HG02623 (cell line): ENCODE data around the gene NAT10.
A peak's percentile ranks its signal among the peaks of the same experiment; 100 is the strongest.
"Not testable (repeated sequence)": the region's sequence is repeated elsewhere in the genome, so short reads cannot be mapped to it uniquely, and the experiment has no call there.

Experiments used
- ATAC-seq: cut with Tn5 transposase; IDR thresholded peaks from one replicate; pipeline ENCODE4 v1.9.1; 2021; ENCODE audit warnings: moderate library complexity; ENCODE audit not compliant: unreplicated experiment

NAT10 gene

DNA sequence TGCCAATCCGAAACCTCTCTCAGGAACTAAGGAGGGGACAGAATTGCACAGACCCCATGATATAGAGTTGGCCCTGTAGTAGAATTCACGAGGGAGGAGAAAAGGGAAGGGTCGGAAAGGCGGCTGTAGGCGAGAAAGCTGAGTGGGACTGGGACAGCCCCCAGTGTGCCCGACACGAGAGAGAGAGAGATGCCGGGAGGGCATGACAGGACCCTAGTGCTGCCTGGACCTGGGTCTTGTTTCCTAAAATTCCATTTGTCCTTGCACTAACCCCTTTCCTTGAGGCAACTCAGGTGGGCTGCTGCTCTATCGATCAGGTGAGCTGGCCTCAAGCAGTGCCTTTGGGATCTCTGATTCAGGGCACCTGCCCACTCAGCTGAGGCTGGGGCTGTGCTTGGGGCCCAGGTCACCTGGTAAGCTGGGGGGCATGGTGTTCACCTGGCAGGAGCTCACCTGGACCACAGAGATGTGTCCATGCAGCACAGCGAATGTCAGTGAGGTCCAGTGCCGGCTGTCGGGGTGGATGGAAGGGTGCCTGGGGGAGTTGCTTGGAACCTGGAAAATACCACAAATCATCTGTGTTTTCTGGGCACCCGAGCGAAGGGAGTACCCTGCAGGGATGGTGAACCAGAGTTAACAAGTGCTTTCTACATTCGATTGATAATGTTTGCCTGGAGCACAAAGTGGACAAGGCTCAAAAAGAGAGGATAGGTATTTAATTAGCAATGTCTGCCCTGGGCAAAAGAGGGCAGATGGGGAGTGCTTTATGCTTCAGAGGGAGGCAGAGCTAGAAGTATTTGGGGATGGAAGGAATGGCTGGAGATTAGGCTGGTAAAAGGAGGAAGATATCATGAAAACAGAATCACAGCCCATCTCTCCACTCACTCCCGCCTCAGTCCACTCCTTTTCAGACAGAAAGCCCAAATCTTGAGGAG, 61.6 kb downstream of the NAT10 start:
- no peak for ATAC-seq

DNA sequence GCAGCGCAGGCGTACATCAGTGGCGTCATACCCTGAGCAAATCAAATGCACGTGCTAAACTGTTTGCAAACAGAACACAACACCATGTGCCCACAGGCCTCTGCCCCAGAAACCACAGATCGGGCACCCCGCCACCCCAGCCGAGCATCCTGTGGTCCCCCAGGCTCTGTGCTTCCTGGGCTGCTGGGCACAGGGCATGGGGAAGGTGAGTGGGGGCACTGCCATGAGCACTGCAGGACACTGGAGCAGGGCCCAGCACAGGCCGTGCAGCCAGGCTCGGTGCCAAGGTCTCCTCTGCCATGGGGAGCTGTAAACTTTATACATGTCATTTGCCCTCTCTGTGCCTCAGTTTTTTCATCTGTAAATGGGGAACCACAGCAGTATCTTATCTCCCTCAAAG, 62.5 kb downstream of the NAT10 start:
- no peak for ATAC-seq

DNA sequence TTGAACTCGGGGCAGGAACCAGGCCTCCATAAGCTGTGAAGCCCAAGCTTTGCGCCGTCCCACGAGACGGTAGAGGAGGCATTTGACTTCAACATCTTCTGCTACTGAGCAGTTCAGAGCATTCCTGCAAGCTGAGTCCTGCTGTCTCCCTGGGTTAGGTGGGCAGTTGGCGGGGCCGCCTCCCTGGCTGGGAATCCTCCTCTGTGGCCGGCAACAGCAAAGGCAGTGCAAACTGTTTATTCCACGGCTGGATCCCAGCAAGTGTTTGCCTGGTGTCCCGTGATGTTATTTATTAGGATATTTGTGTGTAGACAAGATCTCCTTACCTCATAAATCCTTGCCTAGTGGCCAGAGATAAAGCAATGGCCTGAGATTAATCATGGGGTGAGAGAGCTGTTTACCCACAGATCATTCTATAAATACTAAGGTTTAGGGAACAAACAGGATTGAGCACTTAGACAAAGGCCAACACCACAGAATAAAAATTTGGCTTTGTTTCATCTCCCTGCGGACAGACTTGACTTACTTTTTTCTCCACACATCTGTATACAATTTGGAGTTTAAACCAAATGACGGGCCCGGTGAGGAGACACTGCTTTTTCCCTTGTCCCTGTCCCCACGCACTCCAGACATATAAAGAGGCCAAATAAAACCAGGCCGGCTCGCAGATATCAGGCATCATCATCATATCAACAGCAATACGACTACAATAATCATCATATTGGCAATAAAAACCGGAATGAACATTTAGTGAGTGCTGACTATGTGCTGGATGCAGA, 63.4 kb downstream of the NAT10 start:
- ATAC-seq, result no peak

DNA sequence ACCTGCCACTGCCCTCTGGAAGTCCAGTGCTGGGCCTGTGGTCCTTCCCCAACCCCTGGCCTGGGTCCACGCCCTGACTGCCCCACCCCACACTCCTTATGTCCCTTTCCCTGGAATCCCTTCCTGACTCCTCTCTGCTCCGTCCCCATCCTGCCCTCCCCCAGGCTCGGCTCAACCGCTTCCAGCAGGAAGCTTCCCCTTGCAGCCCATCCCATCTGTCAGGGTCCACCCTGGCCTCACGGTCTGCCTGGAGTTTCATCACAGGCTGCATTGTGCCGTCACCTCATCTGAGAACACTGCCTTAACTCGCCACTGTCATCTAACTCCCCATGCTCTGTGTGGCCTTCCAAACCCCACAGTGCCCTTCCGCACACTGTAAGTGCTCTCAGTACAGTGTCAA, 64.3 kb downstream of the NAT10 start:
- no peak for ATAC-seq

DNA sequence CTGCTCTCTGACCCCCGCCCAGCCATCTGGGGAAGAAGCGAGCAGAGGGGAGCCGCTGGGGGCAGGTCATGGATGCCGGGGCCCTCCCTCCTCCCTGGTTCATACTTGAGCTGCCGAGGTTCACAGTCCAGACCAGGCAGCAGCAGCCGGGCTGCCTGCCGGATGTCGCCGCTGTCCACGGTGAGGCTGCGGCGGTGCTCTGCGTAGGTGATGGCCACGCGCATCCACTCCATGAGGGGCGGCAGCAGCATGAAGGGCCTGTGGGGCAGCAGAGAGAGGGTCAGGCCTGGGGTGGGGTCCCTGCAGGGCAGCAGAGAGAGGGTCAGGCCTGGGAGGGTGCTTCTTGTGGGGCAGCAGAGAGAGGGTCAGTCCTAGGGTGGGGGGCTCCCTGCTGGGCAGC, 67.6 kb downstream of the NAT10 start:
- ATAC-seq, result no peak

DNA sequence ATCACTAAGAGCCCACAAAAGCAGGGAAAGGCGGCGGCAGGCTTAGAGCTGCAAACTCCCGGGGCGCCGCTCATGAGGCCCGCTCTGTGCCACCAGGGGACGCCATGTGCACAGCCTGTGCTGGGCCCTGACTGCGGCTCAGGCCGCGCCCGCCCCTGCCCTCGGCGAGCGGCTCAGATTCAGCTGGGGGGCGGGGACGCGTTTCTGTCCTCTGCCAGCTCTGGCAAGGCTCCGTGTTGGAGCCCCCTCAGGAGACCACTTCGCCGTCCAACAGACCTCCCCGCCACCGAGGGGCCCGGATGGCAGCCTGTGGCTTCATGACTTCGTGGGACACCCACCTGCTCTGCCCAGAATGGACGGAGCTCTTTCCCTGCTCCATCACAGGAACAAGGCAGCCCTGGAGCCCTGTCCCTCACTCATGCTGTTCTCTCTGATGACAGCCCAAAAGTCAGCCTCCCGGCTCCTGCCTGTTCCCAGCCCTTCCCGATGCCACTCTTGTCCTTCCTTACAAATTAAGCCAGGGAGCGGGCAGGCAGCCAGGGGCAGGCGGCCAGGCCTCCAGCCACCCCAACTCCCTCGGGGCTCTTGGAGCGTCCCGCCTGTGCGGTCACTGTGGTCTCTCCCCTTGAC, 69.1 kb downstream of the NAT10 start:
- ATAC-seq, result peak; percentile 79

DNA sequence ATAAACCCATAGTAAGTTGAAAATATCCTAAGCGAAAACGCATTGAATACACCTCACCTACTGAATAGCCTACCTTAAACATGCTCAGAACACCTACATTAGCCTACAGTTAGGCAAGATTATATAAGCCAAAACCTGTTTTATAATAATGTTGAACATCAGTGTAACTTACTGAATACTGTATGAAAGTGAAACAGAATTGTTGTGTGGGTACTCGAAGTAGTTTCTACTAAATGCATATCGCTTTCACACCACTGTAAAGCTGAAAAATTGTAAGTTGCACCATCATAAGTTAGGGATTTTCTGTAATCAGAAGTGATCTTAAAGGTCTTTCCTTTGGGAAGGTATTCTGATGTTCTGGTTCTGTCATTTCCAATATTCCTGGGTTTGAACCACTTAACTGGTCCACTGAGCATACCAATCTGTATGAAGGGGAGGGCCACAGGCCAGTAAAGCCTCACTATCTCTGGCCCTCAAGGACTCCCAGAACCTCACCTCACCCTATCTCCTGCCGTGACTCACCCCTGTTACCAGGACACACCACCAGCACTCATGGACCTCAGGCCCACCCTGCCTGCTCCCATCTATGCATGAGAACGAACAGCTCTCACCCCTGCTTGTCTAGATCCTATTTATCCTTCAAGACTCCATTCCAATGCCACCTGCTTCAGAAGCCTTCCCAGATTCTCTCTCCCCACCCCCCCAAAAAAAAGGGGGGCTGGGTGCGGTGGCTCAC, 70.0 kb downstream of the NAT10 start:
- ATAC-seq, result no peak

DNA sequence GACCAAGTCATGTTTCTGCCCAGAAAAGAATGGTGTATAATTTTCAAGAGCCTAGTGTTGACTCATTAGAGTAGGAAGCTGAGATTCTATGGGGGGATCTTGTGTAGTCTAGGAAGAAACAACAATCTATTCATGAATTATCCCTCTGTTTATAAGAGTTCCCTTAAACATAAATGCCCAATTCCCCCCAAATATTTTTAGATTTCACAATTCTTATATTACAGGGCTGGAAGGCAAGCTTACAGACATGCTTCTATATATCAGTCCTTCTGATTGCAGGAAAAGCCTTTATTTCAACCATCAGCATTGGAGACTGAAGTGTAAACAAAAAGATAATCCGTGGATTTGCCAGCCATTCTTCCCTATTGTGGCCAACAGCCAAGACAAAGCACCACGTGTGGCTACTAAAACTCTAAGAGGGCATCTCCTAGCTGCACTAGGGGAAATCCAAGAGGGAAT, 71.4 kb downstream of the NAT10 start:
- ATAC-seq, result no peak

DNA sequence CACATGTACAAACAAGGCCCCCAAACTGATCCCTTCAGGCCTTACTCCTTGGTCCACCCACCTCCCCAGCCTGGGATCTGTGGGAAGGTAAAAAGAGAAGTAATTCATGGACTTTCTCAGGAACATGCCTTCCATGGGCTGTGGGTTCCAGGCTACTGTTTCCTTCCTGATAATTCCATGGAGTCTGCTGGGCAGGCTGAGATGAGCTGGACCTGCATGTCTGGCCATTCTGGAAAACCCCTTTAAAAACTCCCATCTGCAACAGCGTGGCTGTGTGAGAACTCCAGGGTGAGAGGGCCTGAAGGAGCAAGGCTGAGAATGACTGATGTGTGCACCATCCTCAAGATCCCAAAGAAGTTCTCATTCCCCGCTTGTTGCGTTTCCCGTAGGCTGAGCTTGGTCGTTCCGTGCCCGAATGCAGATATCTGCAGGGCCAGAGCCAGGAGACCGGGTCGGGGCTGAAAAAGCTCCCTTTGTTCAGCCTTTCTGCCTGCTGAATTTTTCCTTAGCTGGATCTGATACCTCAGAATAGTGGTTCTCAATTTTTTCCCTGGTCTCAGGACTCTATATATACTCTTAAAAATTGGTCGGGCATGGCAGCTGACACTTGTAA, 72.9 kb downstream of the NAT10 start:
- ATAC-seq, result no peak

DNA sequence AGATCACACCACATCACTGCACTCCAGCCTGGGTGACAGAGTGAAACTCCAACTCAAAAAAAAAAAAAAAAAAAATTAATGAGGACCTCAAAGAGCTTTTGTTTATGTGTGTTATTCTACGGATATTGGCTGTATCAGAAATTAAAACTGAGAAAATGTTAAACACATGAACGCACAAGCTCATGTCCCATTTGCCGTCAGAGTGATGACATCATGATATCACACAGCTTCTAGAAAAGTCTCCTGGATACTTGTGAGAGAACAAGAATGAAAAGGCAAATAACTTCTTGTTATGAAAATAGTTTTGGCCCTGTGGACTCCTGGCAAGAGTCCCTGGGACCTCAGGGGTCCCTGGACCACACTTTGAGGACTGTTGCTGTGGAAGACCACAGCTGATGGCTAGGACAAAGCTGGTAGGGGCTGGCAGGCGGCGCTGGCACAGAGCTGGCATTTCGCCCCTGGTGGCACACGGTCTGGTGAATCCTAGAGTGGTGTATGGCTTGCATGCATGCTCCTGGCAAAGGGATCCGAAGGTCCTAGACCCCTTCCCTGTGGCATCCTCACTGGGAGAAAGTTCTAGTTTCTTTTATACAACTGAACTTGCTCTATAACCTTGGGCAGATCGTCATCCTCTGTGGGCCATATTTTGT, 73.7 kb downstream of the NAT10 start:
- no peak for ATAC-seq

DNA sequence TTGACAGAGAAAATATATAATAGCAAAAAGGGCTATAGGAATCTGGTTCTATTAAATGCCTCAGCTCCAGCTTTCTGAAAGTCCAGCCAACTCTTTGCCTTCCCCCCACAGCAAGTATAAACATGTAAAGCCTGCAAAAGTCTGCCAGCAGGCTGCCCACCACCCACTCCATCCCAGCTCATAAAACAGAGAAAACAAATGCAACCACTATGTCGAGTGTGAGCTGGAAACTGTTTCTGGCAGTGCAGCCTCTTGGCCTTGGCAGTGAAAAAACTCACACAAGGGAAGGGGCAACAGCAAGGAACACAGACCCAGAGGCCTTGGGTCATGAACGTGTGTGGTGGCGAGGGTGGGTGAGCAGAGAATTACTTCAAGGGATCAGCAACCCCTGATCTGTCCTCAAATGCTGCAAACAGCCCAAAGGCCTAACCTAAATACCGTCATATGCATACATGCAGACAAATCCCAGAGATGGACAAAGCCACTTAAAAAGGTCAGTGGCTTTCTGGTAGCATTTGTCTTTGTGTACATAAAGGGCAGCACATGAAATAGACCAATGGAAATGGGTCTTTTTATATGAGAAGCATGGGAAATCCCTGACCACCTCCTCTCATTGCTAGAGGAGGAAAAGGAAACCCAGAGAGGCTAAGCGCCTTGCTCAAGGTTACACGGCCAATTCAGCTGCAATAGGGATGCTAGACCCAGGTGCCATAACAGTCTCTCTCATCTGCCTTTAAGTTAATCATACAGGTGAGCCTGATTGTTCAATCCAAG, 74.8 kb downstream of the NAT10 start:
- no peak for ATAC-seq

DNA sequence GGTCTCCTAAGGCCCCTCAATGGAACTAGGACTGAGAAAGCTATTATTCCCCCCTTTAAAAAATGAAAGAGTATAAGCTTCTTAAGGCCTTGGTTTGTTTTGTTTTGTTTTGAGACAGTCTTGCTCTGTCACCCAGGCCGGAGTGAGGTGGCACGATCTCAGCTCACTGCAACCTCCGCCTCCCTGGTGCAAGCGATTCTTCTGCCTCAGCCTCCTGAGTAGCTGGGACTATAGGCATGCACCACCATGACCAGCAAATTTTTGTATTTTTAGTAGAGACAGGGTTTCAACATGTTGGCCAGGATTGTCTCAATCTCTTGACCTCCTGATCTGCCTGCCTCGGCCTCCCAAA, 75.4 kb downstream of the NAT10 start:
- not testable (repeated sequence) for ATAC-seq

DNA sequence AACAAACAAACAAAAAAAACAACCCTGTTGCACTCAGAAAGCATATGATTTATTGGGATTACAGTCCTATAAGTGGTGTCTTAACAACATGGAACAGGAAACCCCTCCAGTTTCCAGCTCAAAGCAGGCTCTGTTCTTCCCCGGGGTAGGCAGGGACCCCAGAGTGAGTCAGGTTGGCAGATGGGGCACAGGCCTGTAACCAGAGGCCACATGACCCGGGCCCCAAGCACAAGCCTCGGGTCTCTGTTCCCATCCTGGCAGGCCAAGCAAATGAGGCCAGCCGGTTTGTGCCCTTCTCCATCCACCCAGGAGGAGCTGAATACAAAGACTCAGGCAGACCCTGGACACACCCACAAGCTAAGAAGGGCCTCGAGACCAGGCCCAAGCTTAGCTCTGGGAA, 75.8 kb downstream of the NAT10 start:
- no peak for ATAC-seq

DNA sequence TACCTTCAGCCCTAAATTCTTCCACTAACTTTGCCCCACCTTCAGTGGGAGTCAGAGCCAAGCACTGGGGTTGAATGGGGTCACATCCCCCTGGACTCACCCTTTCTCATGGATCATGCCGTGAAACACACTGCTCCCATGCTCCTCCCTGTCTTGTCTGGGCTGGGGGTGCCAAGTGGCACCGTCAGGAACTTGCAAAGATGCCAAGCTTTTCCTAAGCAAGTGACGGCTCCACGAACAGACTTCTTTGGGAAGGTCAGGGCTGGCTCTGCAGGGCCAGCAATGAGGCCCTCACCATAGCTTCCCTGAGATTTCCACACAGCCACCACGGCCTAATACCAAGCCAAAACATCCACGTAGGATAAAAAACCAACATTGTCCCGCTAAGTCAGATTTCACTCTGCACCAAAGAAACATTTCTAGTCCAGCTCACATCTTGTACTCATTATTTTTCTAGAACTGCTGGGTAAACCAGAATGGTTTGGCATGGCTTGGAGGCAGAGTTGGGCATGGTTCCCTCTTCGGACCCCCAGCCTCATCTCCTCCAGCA, 76.5 kb downstream of the NAT10 start:
- no peak for ATAC-seq

DNA sequence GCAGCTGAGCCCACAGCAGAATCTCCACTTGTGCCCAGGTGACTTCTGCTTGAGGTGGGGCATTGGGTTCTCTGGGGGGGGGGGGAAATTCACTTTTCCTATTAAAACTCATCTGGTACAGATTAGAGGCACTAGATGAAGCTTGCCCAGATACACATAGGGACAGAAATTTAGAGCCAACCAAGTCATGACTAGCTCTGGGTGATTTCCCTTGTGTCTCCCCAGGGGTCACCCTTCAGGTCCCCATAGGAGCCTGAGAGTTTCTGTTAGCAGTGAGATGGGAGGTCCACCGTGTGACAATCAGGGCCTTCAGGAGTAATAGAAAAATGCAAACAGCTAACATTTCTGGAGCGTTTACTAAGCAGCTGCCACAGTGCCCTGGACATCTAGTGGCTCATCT, 77.0 kb downstream of the NAT10 start:
- no peak for ATAC-seq

DNA sequence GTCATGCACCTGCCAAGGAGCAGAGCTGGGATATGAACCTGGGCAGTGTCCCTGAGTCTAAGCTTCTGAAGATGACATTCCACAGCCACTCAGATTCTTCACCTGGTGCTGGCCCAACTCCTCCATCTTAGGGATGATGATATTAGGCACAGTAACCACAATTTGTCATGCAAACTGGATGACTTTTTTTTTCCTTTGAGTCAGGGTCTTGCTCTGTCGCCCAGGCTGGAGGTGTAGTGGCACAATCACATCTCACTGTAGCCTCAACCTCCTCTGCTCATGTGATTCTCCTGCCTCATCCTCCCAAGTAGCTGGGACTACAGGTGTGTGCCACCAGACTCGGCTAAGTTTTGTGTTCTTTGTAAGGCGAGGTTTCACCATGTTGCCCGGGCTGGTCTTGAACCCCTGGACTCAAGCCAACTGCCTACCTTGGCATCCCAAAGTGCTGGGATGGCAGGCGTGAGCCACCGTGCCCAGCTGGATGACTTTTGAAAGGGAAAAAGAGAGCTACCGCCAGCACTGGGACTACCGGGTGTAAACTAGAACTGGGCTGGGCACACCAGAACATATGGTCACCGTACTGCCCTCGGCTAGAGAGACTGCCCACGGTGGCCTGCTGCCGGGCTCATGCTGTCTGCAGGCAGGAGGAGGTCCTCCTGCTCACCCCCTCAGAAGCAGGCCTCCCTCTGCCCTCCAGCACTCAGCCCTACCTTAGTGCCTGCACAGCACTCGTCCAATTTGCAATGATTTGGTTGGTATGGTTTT, 77.7 kb downstream of the NAT10 start:
- no peak for ATAC-seq

DNA sequence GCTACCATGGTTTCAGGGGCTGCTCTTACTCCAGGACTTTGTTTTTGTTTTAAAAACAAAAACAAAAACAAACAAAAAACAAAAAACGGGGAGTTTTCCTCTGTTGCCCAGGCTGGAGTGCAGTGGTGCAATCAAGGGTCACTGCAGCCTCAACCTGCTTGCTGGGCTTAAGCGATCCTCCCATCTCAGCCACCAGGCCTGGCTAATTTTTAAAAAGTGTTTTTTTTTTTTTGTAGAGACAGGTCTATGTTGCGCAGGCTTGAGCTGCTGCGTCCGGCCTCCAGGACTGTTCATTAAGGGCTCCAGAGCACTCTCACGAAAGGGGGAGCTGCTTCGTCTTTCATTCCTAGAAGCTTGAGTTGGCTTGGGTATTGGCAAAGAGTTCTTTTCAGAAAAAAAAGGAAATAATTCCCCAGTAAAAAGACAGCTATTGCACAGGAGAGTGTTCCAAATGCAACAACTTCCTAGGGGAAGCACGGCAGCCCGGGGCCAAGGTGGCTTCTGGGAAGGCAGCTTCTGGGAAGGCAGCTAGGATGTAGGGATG, 78.5 kb downstream of the NAT10 start:
- ATAC-seq, result no peak

DNA sequence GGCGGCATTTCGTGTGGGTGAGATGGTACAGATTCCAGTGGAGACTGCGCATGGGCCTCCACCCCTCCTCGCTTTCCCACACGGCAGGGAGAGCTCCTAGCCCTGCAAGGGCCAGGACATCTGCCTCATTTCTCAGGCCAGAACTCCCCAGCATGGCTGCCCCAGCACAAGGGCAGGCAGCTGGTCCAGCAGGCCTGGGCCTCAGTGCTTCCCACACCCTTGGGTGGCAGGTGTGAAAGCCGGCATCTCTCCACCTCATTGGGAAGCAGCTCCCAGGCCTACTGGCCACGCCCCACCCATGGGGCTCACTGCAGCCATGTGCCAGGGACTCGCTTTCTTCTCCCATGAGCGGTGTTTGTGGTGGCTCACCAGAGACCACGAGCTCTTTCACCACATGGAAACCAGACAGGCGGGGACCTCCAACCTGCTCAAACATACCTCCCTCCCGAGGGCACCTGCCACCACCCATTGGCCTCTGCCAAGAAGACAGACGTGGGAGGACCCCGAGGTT, 79.1 kb downstream of the NAT10 start:
- no peak for ATAC-seq
